WTC11 (cell line): Measurements from ENCODE around the gene CYP11A1.

Source experiments
- CREB1 ChIP-seq: sonication (generic); formaldehyde crosslinking; IDR thresholded peaks from 2 replicates; pipeline ENCODE4 v1.8.0; 2023; ENCODE audit warnings: mild to moderate bottlenecking, missing genetic modification reagents
- FOXK1 ChIP-seq: sonication (generic); formaldehyde crosslinking; IDR thresholded peaks from 2 replicates; pipeline ENCODE4 v1.8.0; 2022; ENCODE audit warnings: mild to moderate bottlenecking, moderate library complexity, missing genetic modification reagents
- IRF1 ChIP-seq: sonication (generic); formaldehyde crosslinking; IDR thresholded peaks from 2 replicates; pipeline ENCODE4 v1.8.0; 2023; ENCODE audit warnings: missing genetic modification reagents
- USF1 ChIP-seq: sonication (generic); formaldehyde crosslinking; IDR thresholded peaks from 2 replicates; pipeline ENCODE4 v1.8.0; 2022; ENCODE audit warnings: mild to moderate bottlenecking, missing genetic modification reagents
- ZNF232 ChIP-seq: sonication (generic); formaldehyde crosslinking; IDR thresholded peaks from 2 replicates; pipeline ENCODE4 v1.8.0; 2022; ENCODE audit warnings: mild to moderate bottlenecking, missing genetic modification reagents
- ZNF416 ChIP-seq: fragments of 250-450 bp; sonication (Bioruptor Pico); IDR thresholded peaks from 2 replicates; pipeline ENCODE4 v1.9.0; 2021; ENCODE audit warnings: mild to moderate bottlenecking, inconsistent platforms
- ZNF423 ChIP-seq: fragments of 250-450 bp; sonication (Bioruptor Pico); IDR thresholded peaks from 2 replicates; pipeline ENCODE4 v2.1.2; 2022; ENCODE audit warnings: mild to moderate bottlenecking, moderate library complexity
- TF ChIP-seq, protein P1 (sequence below): fragments of 200-600 bp; IDR thresholded peaks from 2 replicates; pipeline ENCODE4 v1.8.0; 2022; ENCODE audit warnings: antibody characterized with exemption
- TF ChIP-seq, protein P2 (sequence below): sonication (generic); formaldehyde crosslinking; IDR thresholded peaks from 2 replicates; pipeline ENCODE4 v1.8.0; 2022; ENCODE audit warnings: mild to moderate bottlenecking, missing genetic modification reagents

- TF ChIP-seq CREB1 (CRISPR knock-in tag) (no peak), ZNF423 (no peak), ZNF416 (CRISPR knock-in tag) (no peak), IRF1 (no peak), FOXK1 (CRISPR knock-in tag) (no peak), USF1 (no peak), ZNF232 (CRISPR knock-in tag) (no peak)
- TF ChIP-seq, protein P1, sequence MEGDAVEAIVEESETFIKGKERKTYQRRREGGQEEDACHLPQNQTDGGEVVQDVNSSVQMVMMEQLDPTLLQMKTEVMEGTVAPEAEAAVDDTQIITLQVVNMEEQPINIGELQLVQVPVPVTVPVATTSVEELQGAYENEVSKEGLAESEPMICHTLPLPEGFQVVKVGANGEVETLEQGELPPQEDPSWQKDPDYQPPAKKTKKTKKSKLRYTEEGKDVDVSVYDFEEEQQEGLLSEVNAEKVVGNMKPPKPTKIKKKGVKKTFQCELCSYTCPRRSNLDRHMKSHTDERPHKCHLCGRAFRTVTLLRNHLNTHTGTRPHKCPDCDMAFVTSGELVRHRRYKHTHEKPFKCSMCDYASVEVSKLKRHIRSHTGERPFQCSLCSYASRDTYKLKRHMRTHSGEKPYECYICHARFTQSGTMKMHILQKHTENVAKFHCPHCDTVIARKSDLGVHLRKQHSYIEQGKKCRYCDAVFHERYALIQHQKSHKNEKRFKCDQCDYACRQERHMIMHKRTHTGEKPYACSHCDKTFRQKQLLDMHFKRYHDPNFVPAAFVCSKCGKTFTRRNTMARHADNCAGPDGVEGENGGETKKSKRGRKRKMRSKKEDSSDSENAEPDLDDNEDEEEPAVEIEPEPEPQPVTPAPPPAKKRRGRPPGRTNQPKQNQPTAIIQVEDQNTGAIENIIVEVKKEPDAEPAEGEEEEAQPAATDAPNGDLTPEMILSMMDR = no peak
- TF ChIP-seq, protein P2, sequence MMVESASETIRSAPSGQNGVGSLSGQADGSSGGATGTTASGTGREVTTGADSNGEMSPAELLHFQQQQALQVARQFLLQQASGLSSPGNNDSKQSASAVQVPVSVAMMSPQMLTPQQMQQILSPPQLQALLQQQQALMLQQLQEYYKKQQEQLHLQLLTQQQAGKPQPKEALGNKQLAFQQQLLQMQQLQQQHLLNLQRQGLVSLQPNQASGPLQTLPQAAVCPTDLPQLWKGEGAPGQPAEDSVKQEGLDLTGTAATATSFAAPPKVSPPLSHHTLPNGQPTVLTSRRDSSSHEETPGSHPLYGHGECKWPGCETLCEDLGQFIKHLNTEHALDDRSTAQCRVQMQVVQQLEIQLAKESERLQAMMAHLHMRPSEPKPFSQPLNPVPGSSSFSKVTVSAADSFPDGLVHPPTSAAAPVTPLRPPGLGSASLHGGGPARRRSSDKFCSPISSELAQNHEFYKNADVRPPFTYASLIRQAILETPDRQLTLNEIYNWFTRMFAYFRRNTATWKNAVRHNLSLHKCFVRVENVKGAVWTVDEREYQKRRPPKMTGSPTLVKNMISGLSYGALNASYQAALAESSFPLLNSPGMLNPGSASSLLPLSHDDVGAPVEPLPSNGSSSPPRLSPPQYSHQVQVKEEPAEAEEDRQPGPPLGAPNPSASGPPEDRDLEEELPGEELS = no peak
Observed at GRCh38 chr15:74317820-74318375, 49.5 kb downstream of the CYP11A1 start.
